Activated T-cell treated with anti-CD3 and anti-CD28 coated beads, Interleukin-2, amount 50 U/mL, for 72 hours (primary cell): ENCODE results near the gene TERT. TPM values are rescaled to one million over a fixed set of nuclear protein-coding genes. Genes with fewer than 3 reads are reported as not detected.
"Not testable (repeated sequence)": the region's sequence is repeated elsewhere in the genome, so short reads cannot be mapped to it uniquely, and the experiment has no call there.

Source experiments
- ATAC-seq, 2 donors: fragments of 150-1000 bp; cut with Tn5 transposase; replicated peaks in 1 of 2; 2 replicates each; pipeline ENCODE4 v1.10.0; 2021; ENCODE audit warnings: moderate library complexity in 2 of 2, mild to moderate bottlenecking in 1 of 2
- DNase-seq, 2 donors: peaks; one replicate each; pipeline ENCODE4 v3.0.0; 2021 to 2022; ENCODE audit warnings: mixed read lengths in 1 of 2
- H3K27ac Mint-ChIP-seq: one replicate; pipeline ENCODE4 v1.8.0; 2022; ENCODE audit warnings: mild to moderate bottlenecking, moderate library complexity, mixed read lengths
- H3K27me3 Mint-ChIP-seq: one replicate; pipeline ENCODE4 v1.8.0; 2022; ENCODE audit warnings: low read depth, mixed read lengths
- H3K36me3 Mint-ChIP-seq, 2 donors: one replicate each; pipeline ENCODE4 v1.8.0; 2022; ENCODE audit warnings: mixed read lengths in 2 of 2, mild to moderate bottlenecking in 1 of 2; ENCODE audit not compliant: insufficient read depth in 2 of 2
- H3K4me1 Mint-ChIP-seq: one replicate; pipeline ENCODE4 v1.8.0; 2022; ENCODE audit warnings: low read depth, mixed read lengths
- H3K4me3 Mint-ChIP-seq, 2 donors: one replicate each; pipeline ENCODE4 v1.8.0; 2022; ENCODE audit warnings: mild to moderate bottlenecking in 2 of 2, mixed read lengths in 2 of 2, moderate library complexity in 2 of 2
- H3K9me3 Mint-ChIP-seq, 2 donors: one replicate each; pipeline ENCODE4 v1.8.0; 2022; ENCODE audit warnings: mixed read lengths in 2 of 2
- total RNA-seq, 2 donors: library from RNA; stranded (reverse); gene quantifications; one replicate each; pipeline ENCODE4 v1.2.3, GENCODE V29; 2022

Gene TERT
- total RNA-seq, 2 donors from 2014 or later: 2.5 to 5.1 TPM

GRCh38 chr5:1282131-1282992 lies 12.5 kb downstream of the TERT start:
- no peaks in the 10 kb centered on the region for H3K9me3 Mint-ChIP-seq

GRCh38 chr5:1281038-1281882 lies 13.6 kb downstream of the TERT start:
- Mint-ChIP-seq H3K4me3 (no peak overlapping the region), H3K4me1 (no peaks in the 10 kb centered on the region), H3K27me3 (no peaks in the 10 kb centered on the region), H3K36me3 (peaks cover 3 to 5% of the 10 kb centered on the region in 2 donors), H3K27ac (no peak overlapping the region), H3K9me3 (no peaks in the 10 kb centered on the region)
- DNase-seq: no peak
- ATAC-seq: no peak

More at GRCh38 chr5:1282131-1282992, 12.5 kb downstream of the TERT start:
- Mint-ChIP-seq H3K4me1 (no peaks in the 10 kb centered on the region), H3K27me3 (no peaks in the 10 kb centered on the region), H3K36me3 (peaks cover 3 to 5% of the 10 kb centered on the region in 2 donors), H3K4me3 (no peak overlapping the region), H3K27ac (no peak overlapping the region)
- DNase-seq: no peak
- ATAC-seq: no peak

GRCh38 chr5:1280177-1281037 lies 14.5 kb downstream of the TERT start:
- no peak overlapping the region for H3K27ac Mint-ChIP-seq
- H3K9me3 Mint-ChIP-seq: no peaks in the 10 kb centered on the region
- H3K4me1 Mint-ChIP-seq: no peaks in the 10 kb centered on the region
- peaks cover 3 to 5% of the 10 kb centered on the region in 2 donors for H3K36me3 Mint-ChIP-seq
- no peak overlapping the region for H3K4me3 Mint-ChIP-seq
- H3K27me3 Mint-ChIP-seq: no peaks in the 10 kb centered on the region
- ATAC-seq (no peak), DNase-seq (no peak)

GRCh38 chr5:1279443-1280151 lies 15.3 kb downstream of the TERT start:
- H3K9me3 Mint-ChIP-seq: no peaks in the 10 kb centered on the region
- no peaks in the 10 kb centered on the region for H3K4me1 Mint-ChIP-seq
- H3K36me3 Mint-ChIP-seq: peaks cover 3 to 5% of the 10 kb centered on the region in 2 donors
- H3K4me3 Mint-ChIP-seq: no peak overlapping the region
- DNase-seq (no peak), ATAC-seq (no peak)
- H3K27me3 Mint-ChIP-seq: no peaks in the 10 kb centered on the region
- H3K27ac Mint-ChIP-seq: no peak overlapping the region

- Mint-ChIP-seq H3K4me3 (no peak overlapping the region), H3K36me3 (peaks cover 3 to 5% of the 10 kb centered on the region in 2 donors), H3K27me3 (no peaks in the 10 kb centered on the region), H3K27ac (no peak overlapping the region), H3K4me1 (no peaks in the 10 kb centered on the region), H3K9me3 (no peaks in the 10 kb centered on the region)
- ATAC-seq (no peak), DNase-seq (no peak)
Observed at GRCh38 chr5:1278656-1279442, 16.0 kb downstream of the TERT start.

- Mint-ChIP-seq H3K36me3 (peaks cover 3 to 5% of the 10 kb centered on the region in 2 donors), H3K4me1 (no peaks in the 10 kb centered on the region), H3K9me3 (no peaks in the 10 kb centered on the region), H3K27ac (no peak overlapping the region), H3K4me3 (no peak overlapping the region), H3K27me3 (no peaks in the 10 kb centered on the region)
- DNase-seq (no peak), ATAC-seq (no peak)
Observed at GRCh38 chr5:1278216-1278615, 16.7 kb downstream of the TERT start.

DNA sequence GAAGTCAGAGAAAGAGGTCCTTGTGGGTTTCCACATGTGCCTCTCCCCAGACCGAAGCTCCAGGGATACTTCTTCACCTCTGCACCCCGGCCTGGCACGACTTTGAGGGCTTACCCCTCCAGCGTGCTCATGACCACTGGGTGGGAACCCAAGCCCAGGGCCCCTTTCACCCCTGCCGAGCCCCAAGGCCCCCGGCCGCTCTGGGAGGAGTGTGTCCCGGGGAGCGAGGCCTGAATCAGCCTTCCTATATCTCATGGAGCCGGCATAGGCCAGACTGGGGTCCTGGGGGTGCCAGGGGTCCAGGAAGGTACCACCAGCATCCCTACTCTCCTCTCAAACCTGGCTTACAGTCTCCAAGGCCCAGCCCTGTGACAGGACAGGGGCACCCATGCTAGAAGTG lies 17.1 kb downstream of the TERT start:
- H3K9me3 Mint-ChIP-seq: no peaks in the 10 kb centered on the region
- no peak overlapping the region for H3K27ac Mint-ChIP-seq
- peaks cover 3 to 5% of the 10 kb centered on the region in 2 donors for H3K36me3 Mint-ChIP-seq
- no peak overlapping the region for H3K4me3 Mint-ChIP-seq
- ATAC-seq (no peak), DNase-seq (no peak)
- no peaks in the 10 kb centered on the region for H3K27me3 Mint-ChIP-seq
- H3K4me1 Mint-ChIP-seq: no peaks in the 10 kb centered on the region

- H3K27ac Mint-ChIP-seq: no peak overlapping the region
- H3K9me3 Mint-ChIP-seq: no peaks in the 10 kb centered on the region
- no peak for ATAC-seq
- no peak for DNase-seq
- H3K4me3 Mint-ChIP-seq: no peak overlapping the region
- H3K27me3 Mint-ChIP-seq: no peaks in the 10 kb centered on the region
- H3K4me1 Mint-ChIP-seq: no peaks in the 10 kb centered on the region
- peaks cover 3 to 5% of the 10 kb centered on the region in 2 donors for H3K36me3 Mint-ChIP-seq
Observed at GRCh38 chr5:1277331-1277730, 17.5 kb downstream of the TERT start.

DNA sequence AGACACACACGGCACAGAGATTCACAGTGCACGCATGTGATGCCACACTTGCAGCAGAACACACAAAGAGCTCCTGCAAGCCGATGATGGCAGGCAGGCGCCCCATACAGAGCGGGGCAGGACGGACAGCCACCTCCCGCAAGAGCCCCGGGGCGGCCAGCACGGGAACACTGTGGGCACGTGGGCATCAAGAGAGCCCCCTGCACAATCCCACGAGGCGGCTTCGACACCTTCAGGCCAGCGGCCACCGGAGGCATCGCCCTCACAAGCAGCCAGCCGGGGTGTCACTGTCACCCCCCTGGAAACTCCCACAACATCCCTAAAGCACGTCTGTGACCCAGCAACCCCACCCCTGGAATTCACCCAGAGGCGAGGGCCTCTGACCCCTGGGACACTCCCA lies 17.9 kb downstream of the TERT start:
- H3K27me3 Mint-ChIP-seq: no peaks in the 10 kb centered on the region
- ATAC-seq: no peak
- H3K4me1 Mint-ChIP-seq: no peaks in the 10 kb centered on the region
- no peak overlapping the region for H3K4me3 Mint-ChIP-seq
- DNase-seq: no peak
- no peak overlapping the region for H3K27ac Mint-ChIP-seq
- H3K9me3 Mint-ChIP-seq: no peaks in the 10 kb centered on the region
- peaks cover 3 to 5% of the 10 kb centered on the region in 2 donors for H3K36me3 Mint-ChIP-seq

GRCh38 chr5:1275397-1276391 lies 19.2 kb downstream of the TERT start:
- not testable (repeated sequence) for H3K4me3 Mint-ChIP-seq, H3K36me3 Mint-ChIP-seq, H3K27me3 Mint-ChIP-seq, H3K4me1 Mint-ChIP-seq, H3K27ac Mint-ChIP-seq, ATAC-seq, DNase-seq, H3K9me3 Mint-ChIP-seq

DNA sequence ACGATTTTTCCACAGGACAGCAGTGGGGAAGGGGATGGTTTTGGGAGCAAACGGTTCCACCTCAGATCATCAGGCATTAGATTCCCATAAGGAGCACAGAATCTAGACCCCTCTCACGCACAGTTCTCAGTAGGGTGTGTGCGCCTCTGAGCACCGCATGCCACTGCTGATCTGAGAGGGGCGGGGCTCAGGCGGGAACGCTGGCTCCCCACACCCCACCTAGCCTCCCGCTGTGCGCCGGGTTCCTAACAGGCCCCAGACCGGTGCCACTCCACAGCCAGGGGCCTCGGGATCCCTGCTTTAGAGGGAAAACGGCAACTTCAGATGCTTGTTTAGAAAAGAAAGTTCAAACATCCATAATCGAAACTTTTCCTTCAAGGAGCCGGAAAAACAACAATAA lies 20.4 kb downstream of the TERT start:
- H3K27ac Mint-ChIP-seq: no peak overlapping the region
- H3K36me3 Mint-ChIP-seq: peaks cover 3 to 5% of the 10 kb centered on the region in 2 donors
- ATAC-seq (no peak), DNase-seq (no peak)
- no peaks in the 10 kb centered on the region for H3K27me3 Mint-ChIP-seq
- no peak overlapping the region for H3K4me3 Mint-ChIP-seq
- H3K9me3 Mint-ChIP-seq: no peaks in the 10 kb centered on the region
- peaks cover 6% of the 10 kb centered on the region for H3K4me1 Mint-ChIP-seq
